ENCODE results near the gene TRERF1.

The TRERF1 gene

GRCh38 chr6:42462474-42462972 is 10.8 kb upstream of the TRERF1 start:
- ChIA-PET POLR2A (interaction anchor here (0.6 kb wide), 1 partner anchor 55 kb away, joined by 3 read pairs; no protein-coding TSS in a partner anchor), CTCF (interaction anchor here (0.6 to 4.3 kb wide), 3 partner anchors 70 to 232 kb away, joined by 3 to 23 read pairs (median 4); no protein-coding TSS in a partner anchor)
- Histone ChIP-seq H3K9me3 (ENCODE audit: control insufficient read depth, insufficient read depth, low read depth, low read length) (no peaks in the 10 kb centered on the region), H3K4me1 (ENCODE audit: control insufficient read depth, insufficient read depth, low read length) (no peaks in the 10 kb centered on the region), H3K27ac (ENCODE audit: extremely low read depth, low read depth, low read length) (no peak overlapping the region), H3K36me3 (ENCODE audit: control insufficient read depth in 2 of 2, insufficient read depth in 1 of 2, low read length in 2 of 2) (no peaks in the 10 kb centered on the region), H3K4me3 (ENCODE audit: low read depth, low read length) (no peak overlapping the region)
- TF ChIP-seq PRDM1 (tag by site-specific recombination; IDR thresholded peaks at IDR 0.05) (peak; percentile 97), ZNF513 (tag by site-specific recombination; IDR thresholded peaks at IDR 0.05) (no peak), ZNF621 (tag by site-specific recombination; IDR thresholded peaks at IDR 0.05) (no peak), GLIS1 (tag by site-specific recombination; IDR thresholded peaks at IDR 0.05) (no peak), ZNF214 (tag by site-specific recombination; IDR thresholded peaks at IDR 0.05; ENCODE audit: borderline replicate concordance) (no peak), ZNF677 (tag by site-specific recombination; IDR thresholded peaks at IDR 0.05) (no peak), ZNF571 (tag by site-specific recombination; IDR thresholded peaks at IDR 0.05) (no peak), ZNF654 (tag by site-specific recombination; IDR thresholded peaks at IDR 0.05; ENCODE audit: low read depth) (no peak), ZNF248 (tag by site-specific recombination; IDR thresholded peaks at IDR 0.05) (no peak)
- TF ChIP-seq, protein P1, sequence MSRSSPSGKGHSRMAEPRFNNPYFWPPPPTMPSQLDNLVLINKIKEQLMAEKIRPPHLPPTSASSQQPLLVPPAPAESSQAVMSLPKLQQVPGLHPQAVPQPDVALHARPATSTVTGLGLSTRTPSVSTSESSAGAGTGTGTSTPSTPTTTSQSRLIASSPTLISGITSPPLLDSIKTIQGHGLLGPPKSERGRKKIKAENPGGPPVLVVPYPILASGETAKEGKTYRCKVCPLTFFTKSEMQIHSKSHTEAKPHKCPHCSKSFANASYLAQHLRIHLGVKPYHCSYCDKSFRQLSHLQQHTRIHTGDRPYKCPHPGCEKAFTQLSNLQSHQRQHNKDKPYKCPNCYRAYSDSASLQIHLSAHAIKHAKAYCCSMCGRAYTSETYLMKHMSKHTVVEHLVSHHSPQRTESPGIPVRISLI (tag by site-specific recombination; IDR thresholded peaks at IDR 0.05) = 0 out of 2 replicates have a peak, but pooled peaks have one; percentile 30

DNA sequence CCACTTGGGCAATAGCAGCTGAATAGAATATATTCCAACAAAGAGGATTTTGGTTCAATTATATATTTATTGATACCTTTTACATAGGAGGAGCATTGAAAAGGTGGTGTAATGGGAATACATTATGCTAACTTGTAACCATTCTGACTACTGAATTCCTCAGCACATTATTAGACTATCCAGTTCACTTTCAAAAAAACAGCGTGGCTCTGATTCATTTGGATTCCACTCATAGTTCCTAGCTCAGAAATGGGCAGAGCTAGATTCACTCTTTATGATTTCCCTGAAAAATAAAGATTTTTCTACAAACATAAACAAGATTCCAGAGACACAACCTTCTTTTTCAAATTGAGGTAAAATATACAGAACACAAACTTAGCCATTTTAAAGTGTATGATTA is 9.2 kb upstream of the TRERF1 start:
- H3K9me3 ChIP-seq (ENCODE audit: control insufficient read depth, insufficient read depth, low read depth, low read length) = no peaks in the 10 kb centered on the region
- H3K4me1 ChIP-seq (ENCODE audit: control insufficient read depth, insufficient read depth, low read length) = no peaks in the 10 kb centered on the region
- H3K36me3 ChIP-seq (ENCODE audit: control insufficient read depth in 2 of 2, insufficient read depth in 1 of 2, low read length in 2 of 2) = no peaks in the 10 kb centered on the region
- no peak overlapping the region for H3K4me3 ChIP-seq (ENCODE audit: low read depth, low read length)
- H3K27ac ChIP-seq (ENCODE audit: extremely low read depth, low read depth, low read length) = no peak overlapping the region
- ChIA-PET POLR2A (interaction anchor here (0.7 kb wide), 1 partner anchor 103 kb away, joined by 4 read pairs; the partner anchor contains the start of gene UBR2), CTCF (interaction anchor here (0.6 to 4.3 kb wide), 3 partner anchors 19 to 87 kb away, joined by 3 to 23 read pairs (median 4); no protein-coding TSS in a partner anchor)
- TF ChIP-seq ZNF274 (IDR thresholded peaks at IDR 0.05; ENCODE audit: low read length) = no peak
- TF ChIP-seq ZNF274 (tag by site-specific recombination; IDR thresholded peaks at IDR 0.05; ENCODE audit: borderline replicate concordance) = no peak
- TF ChIP-seq, protein P2, sequence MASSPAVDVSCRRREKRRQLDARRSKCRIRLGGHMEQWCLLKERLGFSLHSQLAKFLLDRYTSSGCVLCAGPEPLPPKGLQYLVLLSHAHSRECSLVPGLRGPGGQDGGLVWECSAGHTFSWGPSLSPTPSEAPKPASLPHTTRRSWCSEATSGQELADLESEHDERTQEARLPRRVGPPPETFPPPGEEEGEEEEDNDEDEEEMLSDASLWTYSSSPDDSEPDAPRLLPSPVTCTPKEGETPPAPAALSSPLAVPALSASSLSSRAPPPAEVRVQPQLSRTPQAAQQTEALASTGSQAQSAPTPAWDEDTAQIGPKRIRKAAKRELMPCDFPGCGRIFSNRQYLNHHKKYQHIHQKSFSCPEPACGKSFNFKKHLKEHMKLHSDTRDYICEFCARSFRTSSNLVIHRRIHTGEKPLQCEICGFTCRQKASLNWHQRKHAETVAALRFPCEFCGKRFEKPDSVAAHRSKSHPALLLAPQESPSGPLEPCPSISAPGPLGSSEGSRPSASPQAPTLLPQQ (tag by site-specific recombination; IDR thresholded peaks at IDR 0.05) = no peak
- TF ChIP-seq ZNF18 (tag by site-specific recombination; IDR thresholded peaks at IDR 0.05) = no peak
- no peak for TF ChIP-seq KLF1 (tag by site-specific recombination; IDR thresholded peaks at IDR 0.05)
- no peak for TF ChIP-seq KLF10 (tag by site-specific recombination; IDR thresholded peaks at IDR 0.05)
- TF ChIP-seq, protein P3, sequence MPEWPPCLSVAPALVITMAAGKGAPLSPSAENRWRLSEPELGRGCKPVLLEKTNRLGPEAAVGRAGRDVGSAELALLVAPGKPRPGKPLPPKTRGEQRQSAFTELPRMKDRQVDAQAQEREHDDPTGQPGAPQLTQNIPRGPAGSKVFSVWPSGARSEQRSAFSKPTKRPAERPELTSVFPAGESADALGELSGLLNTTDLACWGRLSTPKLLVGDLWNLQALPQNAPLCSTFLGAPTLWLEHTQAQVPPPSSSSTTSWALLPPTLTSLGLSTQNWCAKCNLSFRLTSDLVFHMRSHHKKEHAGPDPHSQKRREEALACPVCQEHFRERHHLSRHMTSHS (tag by site-specific recombination; IDR thresholded peaks at IDR 0.05) = no peak
- no peak for TF ChIP-seq SCRT1 (tag by site-specific recombination; IDR thresholded peaks at IDR 0.05; ENCODE audit: borderline replicate concordance)
- no peak for TF ChIP-seq ZBTB8A (tag by site-specific recombination; IDR thresholded peaks at IDR 0.05)
- no peak for TF ChIP-seq ZNF114 (tag by site-specific recombination; IDR thresholded peaks at IDR 0.05)
- no peak for TF ChIP-seq ZNF610 (tag by site-specific recombination; IDR thresholded peaks at IDR 0.05; ENCODE audit: borderline replicate concordance)
- no peak for TF ChIP-seq ZNF501 (tag by site-specific recombination; IDR thresholded peaks at IDR 0.05)
- TF ChIP-seq, protein P1 (tag by site-specific recombination; IDR thresholded peaks at IDR 0.05) = no peak
- TF ChIP-seq HOXD13 (CRISPR knock-in tag; IDR thresholded peaks at IDR 0.05; ENCODE audit: borderline replicate concordance) = no peak
- no peak for TF ChIP-seq PRDM4 (tag by site-specific recombination; IDR thresholded peaks at IDR 0.05)
